Measurements from ENCODE around the gene UGT1A7. TPM values are rescaled to one million over a fixed set of nuclear protein-coding genes. Genes with fewer than 3 reads are reported as not detected.
"Not testable (repeated sequence)": the region's sequence is repeated elsewhere in the genome, so short reads cannot be mapped to it uniquely, and the experiment has no call there.

Gene UGT1A7
- not detected for total RNA-seq

- no peak within 1 kb of the TSS for H3K4me3 Mint-ChIP-seq
- H3K36me3 Mint-ChIP-seq = no peaks in the 10 kb centered on the region
- peaks cover 29 to 41% of the 10 kb centered on the region in 2 donors for H3K27me3 Mint-ChIP-seq
- no peaks in the 10 kb centered on the region for H3K4me1 Mint-ChIP-seq (ENCODE audit: low read depth in 2 of 2)
- H3K9me3 Mint-ChIP-seq = no peaks in the 10 kb centered on the region
- no peak within 1 kb of the TSS for H3K27ac Mint-ChIP-seq
- DNase-seq (ENCODE audit: low spot score) (no peak), ATAC-seq (no peak)
Observed at GRCh38 chr2:233681521-233682099, at the start of gene UGT1A7. TSS of gene UGT1A7 (plus strand) at chr2:233681901. CDS start at chr2:233681938, 37 bp downstream.

- not testable (repeated sequence) for ATAC-seq; H3K36me3 Mint-ChIP-seq; H3K9me3 Mint-ChIP-seq; H3K27ac Mint-ChIP-seq; DNase-seq (ENCODE audit: low spot score); H3K4me3 Mint-ChIP-seq; H3K4me1 Mint-ChIP-seq (ENCODE audit: low read depth in 2 of 2)
- peaks cover 25 to 52% of the 10 kb centered on the region in 2 donors for H3K27me3 Mint-ChIP-seq
Observed at GRCh38 chr2:233636306-233636705, 45.4 kb upstream of the UGT1A7 start, which contains the start of gene UGT1A10. TSS of gene UGT1A10 (plus strand) at chr2:233636448. CDS start at chr2:233636523, 75 bp downstream.

GRCh38 chr2:233638836-233639235 is 42.9 kb upstream of the UGT1A7 start:
- Mint-ChIP-seq H3K4me1 (ENCODE audit: low read depth in 2 of 2) (no peaks in the 10 kb centered on the region), H3K4me3 (no peak overlapping the region), H3K27me3 (peaks cover 23 to 33% of the 10 kb centered on the region in 2 donors), H3K9me3 (peaks cover 3% of the 10 kb centered on the region), H3K27ac (no peak overlapping the region), H3K36me3 (no peaks in the 10 kb centered on the region)
- no peak for ATAC-seq
- no peak for DNase-seq (ENCODE audit: low spot score)

GRCh38 chr2:233639860-233640259 is 41.8 kb upstream of the UGT1A7 start:
- Mint-ChIP-seq H3K27ac (no peak overlapping the region), H3K36me3 (no peaks in the 10 kb centered on the region), H3K4me3 (no peak overlapping the region), H3K4me1 (ENCODE audit: low read depth in 2 of 2) (no peaks in the 10 kb centered on the region), H3K9me3 (peaks cover 3% of the 10 kb centered on the region), H3K27me3 (peaks cover 20 to 27% of the 10 kb centered on the region in 2 donors)
- no peak for ATAC-seq
- no peak for DNase-seq (ENCODE audit: low spot score)

- DNase-seq (ENCODE audit: low spot score) (no peak), ATAC-seq (no peak)
- Mint-ChIP-seq H3K4me1 (ENCODE audit: low read depth in 2 of 2) (peaks cover 5 to 15% of the 10 kb centered on the region in 2 donors), H3K9me3 (peaks cover 8% of the 10 kb centered on the region), H3K36me3 (peaks cover 17% of the 10 kb centered on the region), H3K27me3 (peaks cover 16 to 25% of the 10 kb centered on the region in 2 donors), H3K4me3 (no peak overlapping the region), H3K27ac (no peak overlapping the region)
Observed at GRCh38 chr2:233643128-233643527, 38.6 kb upstream of the UGT1A7 start.

- H3K36me3 Mint-ChIP-seq = peaks cover 17% of the 10 kb centered on the region
- H3K27ac Mint-ChIP-seq; ATAC-seq; H3K4me3 Mint-ChIP-seq; H3K9me3 Mint-ChIP-seq; DNase-seq (ENCODE audit: low spot score): not testable (repeated sequence)
- peaks cover 14 to 33% of the 10 kb centered on the region in 2 donors for H3K27me3 Mint-ChIP-seq
- peaks cover 5 to 15% of the 10 kb centered on the region in 2 donors for H3K4me1 Mint-ChIP-seq (ENCODE audit: low read depth in 2 of 2)
Observed at GRCh38 chr2:233646033-233646432, 35.7 kb upstream of the UGT1A7 start.

GRCh38 chr2:233650981-233651380 is 30.7 kb upstream of the UGT1A7 start:
- H3K27me3 Mint-ChIP-seq = peaks cover 12 to 37% of the 10 kb centered on the region in 2 donors
- H3K27ac Mint-ChIP-seq = no peak overlapping the region
- peaks cover 5% of the 10 kb centered on the region for H3K9me3 Mint-ChIP-seq
- peaks cover 17% of the 10 kb centered on the region for H3K36me3 Mint-ChIP-seq
- H3K4me3 Mint-ChIP-seq = no peak overlapping the region
- DNase-seq (ENCODE audit: low spot score) (no peak), ATAC-seq (no peak)
- H3K4me1 Mint-ChIP-seq (ENCODE audit: low read depth in 2 of 2) = peaks cover 18 to 28% of the 10 kb centered on the region in 2 donors

DNA sequence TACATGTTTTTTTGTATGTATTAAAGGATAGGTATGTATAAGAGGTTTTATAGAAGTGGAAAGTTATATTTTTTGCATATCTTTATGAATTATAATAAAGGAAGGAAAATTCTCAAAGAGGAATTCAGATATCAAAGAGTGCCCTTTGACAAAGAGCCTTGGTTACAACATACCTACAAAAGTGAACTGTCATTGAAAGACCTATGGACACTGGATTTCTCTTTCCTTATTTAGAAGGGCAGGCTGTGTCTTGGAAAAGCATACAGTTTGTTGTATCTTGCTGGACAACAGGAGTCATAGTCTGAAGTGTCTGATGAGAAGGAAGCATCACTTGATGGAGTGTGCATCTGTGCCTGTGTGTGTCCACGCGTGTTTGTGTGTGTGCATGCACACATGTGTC is 30.3 kb upstream of the UGT1A7 start:
- DNase-seq (ENCODE audit: low spot score) (no peak), ATAC-seq (no peak)
- Mint-ChIP-seq H3K9me3 (peaks cover 4% of the 10 kb centered on the region), H3K27ac (no peak overlapping the region), H3K4me3 (no peak overlapping the region), H3K27me3 (peaks cover 12 to 36% of the 10 kb centered on the region in 2 donors), H3K4me1 (ENCODE audit: low read depth in 2 of 2) (peaks cover 21 to 32% of the 10 kb centered on the region in 2 donors), H3K36me3 (peaks cover 15% of the 10 kb centered on the region)

DNA sequence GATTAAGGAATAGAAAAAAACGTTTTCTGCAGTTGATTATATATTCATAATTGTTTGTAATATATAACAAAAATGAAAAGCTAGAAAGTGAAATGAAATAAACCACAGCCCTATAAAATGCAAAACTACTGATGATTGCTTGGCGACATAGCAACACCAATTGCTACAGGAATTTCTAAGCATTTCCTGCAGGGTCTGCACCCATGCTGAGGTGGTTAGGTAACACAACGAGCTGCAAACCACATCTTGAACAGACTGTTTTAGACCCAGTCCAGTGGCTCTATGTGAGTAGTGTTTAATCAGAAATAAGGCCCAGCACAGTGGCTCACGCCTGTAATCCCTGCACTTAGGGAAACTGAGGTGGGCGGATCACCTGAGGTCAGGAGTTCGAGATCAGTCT is 27.2 kb upstream of the UGT1A7 start:
- no peak overlapping the region for H3K27ac Mint-ChIP-seq
- no peak for DNase-seq (ENCODE audit: low spot score)
- peak overlapping the region; percentile 50 for H3K4me3 Mint-ChIP-seq
- peaks cover 28 to 36% of the 10 kb centered on the region in 2 donors for H3K27me3 Mint-ChIP-seq
- no peaks in the 10 kb centered on the region for H3K36me3 Mint-ChIP-seq
- peaks cover 27% of the 10 kb centered on the region in 2 donors for H3K4me1 Mint-ChIP-seq (ENCODE audit: low read depth in 2 of 2)
- peak; percentile 82 to 84 for ATAC-seq
- no peaks in the 10 kb centered on the region for H3K9me3 Mint-ChIP-seq

GRCh38 chr2:233655043-233655442 is 26.7 kb upstream of the UGT1A7 start:
- peaks cover 27% of the 10 kb centered on the region in 2 donors for H3K4me1 Mint-ChIP-seq (ENCODE audit: low read depth in 2 of 2)

DNA sequence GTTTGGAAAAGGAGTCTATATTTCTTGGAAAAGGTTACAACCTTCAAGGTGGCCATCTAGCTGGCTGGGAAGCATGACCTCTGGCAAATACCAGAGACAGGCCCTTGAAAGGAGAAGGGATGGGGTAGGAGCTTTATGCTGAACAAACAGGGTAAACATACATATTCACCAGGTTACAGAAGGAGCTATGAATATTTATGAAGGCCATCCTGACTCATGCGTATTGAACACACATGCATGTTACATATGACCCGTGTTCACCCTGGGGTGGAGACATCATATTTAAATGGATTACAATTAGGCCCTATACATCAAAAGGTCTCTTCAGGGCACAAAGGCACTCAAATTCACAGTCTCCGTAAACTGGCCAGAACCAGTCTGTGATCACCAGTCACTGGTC is 25.8 kb upstream of the UGT1A7 start:
- H3K36me3 Mint-ChIP-seq; H3K9me3 Mint-ChIP-seq; H3K27ac Mint-ChIP-seq; ATAC-seq; DNase-seq (ENCODE audit: low spot score); H3K4me3 Mint-ChIP-seq: not testable (repeated sequence)
- Mint-ChIP-seq H3K4me1 (ENCODE audit: low read depth in 2 of 2) (peaks cover 27% of the 10 kb centered on the region in 2 donors), H3K27me3 (peaks cover 35 to 43% of the 10 kb centered on the region in 2 donors)

More at GRCh38 chr2:233655043-233655442, 26.7 kb upstream of the UGT1A7 start:
- H3K9me3 Mint-ChIP-seq = no peaks in the 10 kb centered on the region
- no peaks in the 10 kb centered on the region for H3K36me3 Mint-ChIP-seq
- peak overlapping the region; percentile 50 for H3K4me3 Mint-ChIP-seq
- DNase-seq (ENCODE audit: low spot score) (no peak), ATAC-seq (no peak)
- H3K27ac Mint-ChIP-seq = no peak overlapping the region
- peaks cover 33 to 41% of the 10 kb centered on the region in 2 donors for H3K27me3 Mint-ChIP-seq

DNA sequence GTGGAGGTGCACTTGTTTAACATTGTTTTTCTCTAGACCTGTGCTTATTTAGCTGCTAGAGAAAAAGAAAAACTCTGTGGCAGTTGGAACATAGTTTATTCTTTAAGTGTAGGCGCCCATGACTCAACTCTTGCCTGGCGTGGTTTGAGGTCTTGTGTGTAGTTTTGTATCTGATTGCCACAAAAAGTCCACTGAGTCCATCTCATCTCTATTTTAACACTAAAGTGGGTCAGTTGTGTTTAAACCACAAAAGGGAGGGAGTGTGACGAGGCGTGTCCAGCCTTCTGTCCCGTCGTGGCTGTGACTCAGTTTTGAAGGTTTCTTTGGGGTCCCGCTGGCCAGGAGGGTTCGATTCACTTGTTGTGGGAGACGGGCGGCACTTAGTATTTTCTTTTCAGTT is 25.3 kb upstream of the UGT1A7 start:
- no peak for DNase-seq (ENCODE audit: low spot score)
- H3K4me1 Mint-ChIP-seq (ENCODE audit: low read depth in 2 of 2) = peaks cover 27% of the 10 kb centered on the region in 2 donors
- peak; percentile 50 to 58 for ATAC-seq
- peaks cover 35 to 48% of the 10 kb centered on the region in 2 donors for H3K27me3 Mint-ChIP-seq
- H3K9me3 Mint-ChIP-seq = no peaks in the 10 kb centered on the region
- H3K36me3 Mint-ChIP-seq = no peaks in the 10 kb centered on the region
- H3K27ac Mint-ChIP-seq = no peak overlapping the region
- H3K4me3 Mint-ChIP-seq = no peak overlapping the region

GRCh38 chr2:233658610-233659009 is 23.1 kb upstream of the UGT1A7 start:
- H3K27me3 Mint-ChIP-seq = peaks cover 36% of the 10 kb centered on the region in 2 donors
- H3K27ac Mint-ChIP-seq = no peak overlapping the region
- no peaks in the 10 kb centered on the region for H3K9me3 Mint-ChIP-seq
- H3K4me3 Mint-ChIP-seq = no peak overlapping the region
- no peaks in the 10 kb centered on the region for H3K36me3 Mint-ChIP-seq
- ATAC-seq (no peak), DNase-seq (ENCODE audit: low spot score) (no peak)
- peaks cover 27% of the 10 kb centered on the region in 2 donors for H3K4me1 Mint-ChIP-seq (ENCODE audit: low read depth in 2 of 2)

DNA sequence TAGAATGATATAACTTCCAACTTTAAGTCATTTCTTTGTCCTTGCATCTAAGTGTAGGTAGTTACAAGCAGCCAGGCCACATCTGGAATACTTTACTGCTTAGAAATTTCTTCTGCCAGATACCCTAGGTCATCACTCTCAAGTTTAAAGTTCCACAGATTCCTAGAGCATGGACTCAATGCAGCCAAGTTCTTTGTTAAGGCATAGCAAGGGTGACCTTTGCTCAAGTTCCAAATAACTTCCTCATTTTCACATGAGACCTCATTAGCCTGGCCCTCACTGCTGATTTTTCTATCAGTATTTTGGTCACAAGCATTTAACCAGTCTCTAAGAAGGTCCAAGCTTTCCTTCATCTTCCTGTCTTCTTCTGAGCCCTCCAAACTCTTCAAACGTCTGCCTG is 17.8 kb upstream of the UGT1A7 start:
- H3K9me3 Mint-ChIP-seq = no peaks in the 10 kb centered on the region
- no peak for DNase-seq (ENCODE audit: low spot score)
- no peak for ATAC-seq
- H3K36me3 Mint-ChIP-seq = no peaks in the 10 kb centered on the region
- no peak overlapping the region for H3K27ac Mint-ChIP-seq
- H3K4me3 Mint-ChIP-seq = no peak overlapping the region
- H3K27me3 Mint-ChIP-seq = peaks cover 23 to 51% of the 10 kb centered on the region in 2 donors
- no peaks in the 10 kb centered on the region for H3K4me1 Mint-ChIP-seq (ENCODE audit: low read depth in 2 of 2)
